PC-9 (cell line): Measurements from ENCODE around the gene PARP8.

Experiments
- EZH2 ChIP-seq: fragments of 200-600 bp; sonication (generic); IDR thresholded peaks from 2 replicates; pipeline ENCODE4 v1.8.0; 2017; ENCODE audit warnings: antibody characterized with exemption, low read depth
- TF ChIP-seq, protein P1 (sequence below): fragments of 200-600 bp; sonication (generic); conservative IDR thresholded peaks from 2 replicates; pipeline ENCODE4 v1.6.1; 2017; ENCODE audit warnings: mixed run types, antibody characterized with exemption, mild to moderate bottlenecking, moderate library complexity

DNA sequence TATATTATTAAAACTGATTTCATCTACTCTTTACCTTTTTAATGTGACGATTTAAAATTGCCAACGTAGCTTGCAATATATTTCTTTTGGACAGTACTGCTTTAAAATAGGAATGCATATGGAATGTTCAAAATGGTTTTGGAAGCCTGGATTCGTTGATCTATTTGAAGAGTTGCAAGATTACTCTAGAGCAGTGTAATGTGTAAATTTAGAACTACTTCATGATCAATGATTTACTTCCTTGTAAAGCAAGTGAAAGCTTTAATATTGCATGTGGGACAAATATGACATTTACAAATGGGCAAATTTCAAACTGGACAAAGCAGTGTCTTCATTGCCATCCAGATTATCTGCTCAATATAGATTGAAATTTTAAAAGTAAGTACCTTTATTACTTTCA, 38.3 kb downstream of the PARP8 start:
- TF ChIP-seq, protein P1, sequence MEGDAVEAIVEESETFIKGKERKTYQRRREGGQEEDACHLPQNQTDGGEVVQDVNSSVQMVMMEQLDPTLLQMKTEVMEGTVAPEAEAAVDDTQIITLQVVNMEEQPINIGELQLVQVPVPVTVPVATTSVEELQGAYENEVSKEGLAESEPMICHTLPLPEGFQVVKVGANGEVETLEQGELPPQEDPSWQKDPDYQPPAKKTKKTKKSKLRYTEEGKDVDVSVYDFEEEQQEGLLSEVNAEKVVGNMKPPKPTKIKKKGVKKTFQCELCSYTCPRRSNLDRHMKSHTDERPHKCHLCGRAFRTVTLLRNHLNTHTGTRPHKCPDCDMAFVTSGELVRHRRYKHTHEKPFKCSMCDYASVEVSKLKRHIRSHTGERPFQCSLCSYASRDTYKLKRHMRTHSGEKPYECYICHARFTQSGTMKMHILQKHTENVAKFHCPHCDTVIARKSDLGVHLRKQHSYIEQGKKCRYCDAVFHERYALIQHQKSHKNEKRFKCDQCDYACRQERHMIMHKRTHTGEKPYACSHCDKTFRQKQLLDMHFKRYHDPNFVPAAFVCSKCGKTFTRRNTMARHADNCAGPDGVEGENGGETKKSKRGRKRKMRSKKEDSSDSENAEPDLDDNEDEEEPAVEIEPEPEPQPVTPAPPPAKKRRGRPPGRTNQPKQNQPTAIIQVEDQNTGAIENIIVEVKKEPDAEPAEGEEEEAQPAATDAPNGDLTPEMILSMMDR = no peak
- no peak for TF ChIP-seq EZH2
